Caco-2 (cell line): ENCODE data around the gene GNPAT. TPM values are rescaled to one million over a fixed set of nuclear protein-coding genes. Genes with fewer than 3 reads are reported as not detected.

Source experiments
- BruUV-seq: library from RNA; stranded (reverse); fragments of 400-500 nt; replicated peaks from 2 replicates; lab custom pipeline; 2021; lab: Mats Ljungman, UMichigan
- CTCF ChIA-PET: fragments of 300-600 bp; sonication (Branson Sonifier 250); formaldehyde crosslinking; loops from one replicate; lab custom pipeline; 2022; ENCODE audit warnings: antibody characterized with exemption; lab: Charles Lee
- POLR2A ChIA-PET: fragments of 300-600 bp; sonication (Branson Sonifier 250); formaldehyde crosslinking; loops from one replicate; lab custom pipeline; 2022; ENCODE audit warnings: antibody characterized with exemption; lab: Charles Lee
- DNase-seq, 2 experiments: peaks; one replicate each; pipeline versions ENCODE4 v3.0.0 to v3.0.0-alpha.2; 2020 to 2022
- H3K27me3 ChIP-seq: replicated peaks from 2 replicates; pipeline ENCODE4 v1.6.0; 2011; ENCODE audit warnings: low read length; ENCODE audit not compliant: control insufficient read depth, insufficient read depth
- H3K36me3 ChIP-seq: 2 replicates; pipeline ENCODE4 v1.5.1; 2011; ENCODE audit warnings: low read length; ENCODE audit not compliant: control insufficient read depth, insufficient read depth
- H3K4me1 ChIP-seq: fragments of 250-450 bp; sonication (Bioruptor Pico); 2 replicates; pipeline ENCODE4 v1.5.1; 2020; ENCODE audit warnings: mild to moderate bottlenecking
- H3K4me3 ChIP-seq: 2 replicates; pipeline ENCODE4 v1.5.1; 2011; ENCODE audit warnings: low read depth, mild to moderate bottlenecking, control low read depth, low read length
- H3K9me3 ChIP-seq: fragments of 250-450 bp; sonication (Bioruptor Pico); 2 replicates; pipeline ENCODE4 v1.5.1; 2020; ENCODE audit warnings: mild to moderate bottlenecking, moderate library complexity
- H3K27ac Mint-ChIP-seq: one replicate; pipeline ENCODE4 v1.8.0; 2022; ENCODE audit warnings: mixed read lengths; ENCODE audit not compliant: unreplicated experiment
- H3K27me3 Mint-ChIP-seq: one replicate; pipeline ENCODE4 v1.8.0; 2022; ENCODE audit warnings: mixed read lengths; ENCODE audit not compliant: insufficient read depth, unreplicated experiment
- H3K36me3 Mint-ChIP-seq: one replicate; pipeline ENCODE4 v1.8.0; 2022; ENCODE audit warnings: mild to moderate bottlenecking, mixed read lengths; ENCODE audit not compliant: insufficient read depth, unreplicated experiment
- H3K4me1 Mint-ChIP-seq: one replicate; pipeline ENCODE4 v1.8.0; 2022; ENCODE audit warnings: low read depth, mixed read lengths; ENCODE audit not compliant: unreplicated experiment
- H3K4me3 Mint-ChIP-seq: one replicate; pipeline ENCODE4 v1.8.0; 2022; ENCODE audit warnings: mild to moderate bottlenecking, moderate library complexity, mixed read lengths; ENCODE audit not compliant: unreplicated experiment
- H3K9me3 Mint-ChIP-seq: one replicate; pipeline ENCODE4 v1.8.0; 2022; ENCODE audit warnings: mixed read lengths; ENCODE audit not compliant: unreplicated experiment
- CTCF ChIP-seq, 2 experiments: fragments of 200-600 bp in 1 of 2; IDR thresholded peaks; 1 replicate in 1 of 2; 2 replicates in 1 of 2; pipeline versions ENCODE4 v1.5.1 to v1.8.0; 2011 to 2022; ENCODE audit warnings: antibody characterized with exemption in 1 of 2, control low read depth in 1 of 2, inconsistent platforms in 1 of 2, low read depth in 1 of 2, low read length in 1 of 2, mild to moderate bottlenecking in 1 of 2, moderate library complexity in 1 of 2; ENCODE audit not compliant: insufficient read depth in 1 of 2, severe bottlenecking in 1 of 2, unreplicated experiment in 1 of 2
- intact Hi-C: fragments of 100-400 bp; cut with micrococcal nuclease; formaldehyde crosslinking; loops from one replicate; pipeline ENCODE4 v1.10.0; 2022; ENCODE audit not compliant: unreplicated experiment
- total RNA-seq: library from RNA; stranded (reverse); gene quantifications from 2 replicates; pipeline ENCODE4 v1.2.3, GENCODE V29; 2022

GNPAT gene
- total RNA-seq, 1 experiment from 2014 or later = 64.4 TPM

- POLR2A ChIA-PET = no interaction called here
- H3K4me3 ChIP-seq = no peak overlapping the region
- H3K27me3 Mint-ChIP-seq = no peaks in the 10 kb centered on the region
- no peaks in the 10 kb centered on the region for H3K9me3 ChIP-seq
- no peaks in the 10 kb centered on the region for H3K27me3 ChIP-seq
- H3K27ac Mint-ChIP-seq = no peak overlapping the region
- no peaks in the 10 kb centered on the region for H3K36me3 ChIP-seq
- no TSS peak for BruUV-seq
- no peak for TF ChIP-seq CTCF (IDR thresholded peaks at IDR 0.05; ENCODE audit: insufficient read depth in 1 of 2, low read depth in 1 of 2, low read length in 1 of 2, severe bottlenecking in 1 of 2, unreplicated experiment in 1 of 2)
- CTCF ChIA-PET = no interaction called here
- H3K4me3 Mint-ChIP-seq = no peak overlapping the region
- H3K4me1 ChIP-seq = peaks cover 9% of the 10 kb centered on the region; the same call in 1 of the 2 replicates
- H3K9me3 Mint-ChIP-seq = no peaks in the 10 kb centered on the region
- H3K36me3 Mint-ChIP-seq = no peaks in the 10 kb centered on the region
- intact Hi-C loops = no loop called here
- DNase-seq = no peak
- peaks cover 16% of the 10 kb centered on the region for H3K4me1 Mint-ChIP-seq
Measured at GRCh38 chr1:231203259-231204057, 37.6 kb upstream of the GNPAT start.

GRCh38 chr1:231206856-231207255 lies 34.2 kb upstream of the GNPAT start:
- Mint-ChIP-seq H3K9me3 (no peaks in the 10 kb centered on the region), H3K36me3 (no peaks in the 10 kb centered on the region), H3K4me1 (peaks cover 15% of the 10 kb centered on the region), H3K27ac (no peak overlapping the region), H3K27me3 (no peaks in the 10 kb centered on the region), H3K4me3 (no peak overlapping the region)
- intact Hi-C loops = loop anchor here (1.0 kb wide), 1 partner anchor 114 kb away; no protein-coding TSS in a partner anchor
- DNase-seq = no peak
- H3K4me1 ChIP-seq = peaks cover 14% of the 10 kb centered on the region
- H3K27me3 ChIP-seq = no peaks in the 10 kb centered on the region
- no peaks in the 10 kb centered on the region for H3K9me3 ChIP-seq
- TF ChIP-seq CTCF (IDR thresholded peaks at IDR 0.05; ENCODE audit: insufficient read depth in 1 of 2, low read depth in 1 of 2, low read length in 1 of 2, severe bottlenecking in 1 of 2, unreplicated experiment in 1 of 2) = peak in 1 of 2 experiments; percentile 7
- no peaks in the 10 kb centered on the region for H3K36me3 ChIP-seq
- ChIA-PET CTCF (interaction anchor here (1.2 to 1.7 kb wide), 5 partner anchors 12 to 409 kb away, joined by 3 to 9 read pairs (median 7); no protein-coding TSS in a partner anchor), POLR2A (interaction anchor here (0.5 to 0.6 kb wide), 2 partner anchors 169 to 236 kb away, joined by 3 to 11 read pairs; no protein-coding TSS in a partner anchor)
- H3K4me3 ChIP-seq = no peak overlapping the region
- BruUV-seq = no TSS peak

GRCh38 chr1:231207437-231207836 lies 33.6 kb upstream of the GNPAT start:
- H3K36me3 Mint-ChIP-seq = peaks cover 3% of the 10 kb centered on the region

More at GRCh38 chr1:231207437-231207836, 33.6 kb upstream of the GNPAT start:
- H3K9me3 ChIP-seq = no peaks in the 10 kb centered on the region
- H3K27me3 ChIP-seq = no peaks in the 10 kb centered on the region
- no peak for TF ChIP-seq CTCF (IDR thresholded peaks at IDR 0.05; ENCODE audit: insufficient read depth in 1 of 2, low read depth in 1 of 2, low read length in 1 of 2, severe bottlenecking in 1 of 2, unreplicated experiment in 1 of 2)
- Mint-ChIP-seq H3K4me3 (no peak overlapping the region), H3K27ac (no peak overlapping the region), H3K4me1 (peaks cover 15% of the 10 kb centered on the region), H3K9me3 (no peaks in the 10 kb centered on the region), H3K27me3 (no peaks in the 10 kb centered on the region)
- no peak overlapping the region for H3K4me3 ChIP-seq
- no TSS peak for BruUV-seq
- POLR2A ChIA-PET = interaction anchor here (0.6 kb wide), 1 partner anchor 237 kb away, joined by 11 read pairs; no protein-coding TSS in a partner anchor
- peaks cover 18% of the 10 kb centered on the region for H3K4me1 ChIP-seq
- no peak for DNase-seq
- CTCF ChIA-PET = interaction anchor here (0.5 to 1.7 kb wide), 6 partner anchors 12 to 409 kb away, joined by 3 to 9 read pairs (median 6); no protein-coding TSS in a partner anchor
- intact Hi-C loops = loop anchor here (1.0 kb wide), 1 partner anchor 114 kb away; no protein-coding TSS in a partner anchor
- no peaks in the 10 kb centered on the region for H3K36me3 ChIP-seq
